GM12878 (cell line): ENCODE measurements around the gene ETHE1. TPM values are rescaled to one million over a fixed set of nuclear protein-coding genes. Genes with fewer than 3 reads are reported as not detected.

Experiments used
- ATAC-seq: fragments of 200-7000 bp; cut with Tn5 transposase; 3 replicates; pipeline ENCODE4 v1.9.1; 2020; ENCODE audit warnings: mild to moderate bottlenecking, moderate library complexity
- BruUV-seq: library from RNA; stranded (reverse); fragments of 400-500 nt; replicated peaks from 2 replicates; lab custom pipeline; 2021; lab: Mats Ljungman, UMichigan
- CTCF ChIA-PET: fragments of 300-600 bp; sonication (Branson Sonifier 250); formaldehyde crosslinking; extraction: SDS; loops from one replicate; lab custom pipeline; 2021; ENCODE audit warnings: inconsistent platforms; lab: Yijun Ruan, JAX
- POLR2A ChIA-PET: fragments of 350-600 bp; formaldehyde crosslinking; extraction: SDS; loops from one replicate; lab custom pipeline; 2021; ENCODE audit warnings: inconsistent platforms; lab: Charles Lee
- RAD21 ChIA-PET: fragments of 300-600 bp; sonication (Branson Sonifier 250); formaldehyde crosslinking; loops from one replicate; lab custom pipeline; 2023; ENCODE audit warnings: antibody characterized with exemption; ENCODE audit not compliant: unreplicated experiment; lab: Charles Lee
- SMC1A ChIA-PET: fragments of 300-600 bp; sonication (Branson Sonifier 250); formaldehyde crosslinking; loops from one replicate; lab custom pipeline; 2023; ENCODE audit not compliant: unreplicated experiment, uncharacterized antibody; lab: Charles Lee
- DNase-seq: peaks from one replicate; pipeline ENCODE4 v3.0.0-alpha.2; 2011; ENCODE audit warnings: low read depth, low spot score
- FAIRE-seq: peaks from 3 replicates; lab custom pipeline; 2011; peaks lifted over from hg19 to GRCh38; lab: Jason Lieb, UNC
- H2AFZ ChIP-seq: 2 replicates; pipeline ENCODE4 v1.6.0; 2011; ENCODE audit warnings: low read depth, low read length, control low read depth; ENCODE audit not compliant: control insufficient read depth
- H3K27ac ChIP-seq: 2 replicates; pipeline ENCODE4 v1.5.1; 2011; ENCODE audit warnings: control low read depth; ENCODE audit not compliant: control insufficient read depth, insufficient read depth
- H3K27me3 ChIP-seq, 2 experiments: replicated peaks in 1 of 2; 2 replicates each; pipeline versions ENCODE4 v1.6.0 to v1.6.1; 2011; ENCODE audit warnings: low read length in 1 of 2; ENCODE audit not compliant: control insufficient read depth in 2 of 2, insufficient read depth in 2 of 2
- H3K36me3 ChIP-seq, 2 experiments: 2 replicates each; pipeline ENCODE4 v1.5.1; 2011; ENCODE audit warnings: low read length in 1 of 2; ENCODE audit not compliant: control insufficient read depth in 2 of 2, insufficient read depth in 2 of 2
- H3K4me1 ChIP-seq: 2 replicates; pipeline ENCODE4 v1.6.1; 2011; ENCODE audit warnings: mild to moderate bottlenecking, low read length, moderate library complexity, mixed read lengths; ENCODE audit not compliant: control insufficient read depth, insufficient read depth
- H3K4me2 ChIP-seq: 2 replicates; pipeline ENCODE4 v1.6.0; 2011; ENCODE audit warnings: control low read depth; ENCODE audit not compliant: control insufficient read depth, insufficient read depth
- H3K4me3 ChIP-seq: fragments of 200-600 bp; sonication (generic); 2 replicates; pipeline ENCODE4 v1.5.1; 2016
- H3K79me2 ChIP-seq: 2 replicates; pipeline ENCODE4 v1.6.0; 2011; ENCODE audit warnings: low read length; ENCODE audit not compliant: control insufficient read depth, insufficient read depth
- H3K9ac ChIP-seq: 2 replicates; pipeline ENCODE4 v1.8.0; 2011; ENCODE audit warnings: low read length, control low read depth, mixed read lengths; ENCODE audit not compliant: control insufficient read depth, insufficient read depth
- H3K9me3 ChIP-seq: replicated peaks from 3 replicates; pipeline ENCODE4 v1.5.1; 2011; ENCODE audit warnings: mild to moderate bottlenecking, low read length; ENCODE audit not compliant: control insufficient read depth, insufficient read depth
- H4K20me1 ChIP-seq: 2 replicates; pipeline ENCODE4 v1.6.0; 2011; ENCODE audit not compliant: control insufficient read depth, insufficient read depth
- ASH2L ChIP-seq: fragments of 300-600, 200-600 bp; sonication (generic); IDR thresholded peaks from 2 replicates; pipeline ENCODE4 v1.6.1; 2017; ENCODE audit warnings: low read depth, mild to moderate bottlenecking, borderline replicate concordance
- BCLAF1 ChIP-seq: fragments of 450-650 bp; IDR thresholded peaks from 2 replicates; pipeline ENCODE4 v1.6.1; 2017; ENCODE audit warnings: antibody characterized with exemption, mild to moderate bottlenecking, moderate library complexity
- E2F4 ChIP-seq: IDR thresholded peaks from 2 replicates; pipeline ENCODE4 v1.6.1; 2012; ENCODE audit warnings: low read depth, low read length, improper control_type of control experiment
- GABPA ChIP-seq: IDR thresholded peaks from 2 replicates; pipeline ENCODE4 v1.6.1; 2014; ENCODE audit warnings: antibody characterized with exemption, low read depth, mild to moderate bottlenecking, inconsistent platforms
- HDGF ChIP-seq: fragments of 450-650 bp; IDR thresholded peaks from 2 replicates; pipeline ENCODE4 v1.6.1; 2016; ENCODE audit warnings: antibody characterized with exemption
- IRF4 ChIP-seq: IDR thresholded peaks from 2 replicates; pipeline ENCODE4 v1.6.1; 2011; ENCODE audit warnings: low read depth, low read length
- MEF2B ChIP-seq: fragments of 450-650 bp; IDR thresholded peaks from 2 replicates; pipeline ENCODE4 v1.6.1; 2018; ENCODE audit warnings: mild to moderate bottlenecking, moderate library complexity; ENCODE audit not compliant: partially characterized antibody, poor library complexity, severe bottlenecking
- PKNOX1 ChIP-seq: fragments of 450-650 bp; IDR thresholded peaks from 2 replicates; pipeline ENCODE4 v1.6.1; 2016; ENCODE audit warnings: mild to moderate bottlenecking
- STAT3 ChIP-seq: IDR thresholded peaks from 2 replicates; pipeline ENCODE4 v1.6.1; 2011; ENCODE audit warnings: low read depth, low read length, improper control_type of control experiment
- SUZ12 ChIP-seq: fragments of 200-600 bp; sonication (generic); IDR thresholded peaks from one replicate; pipeline ENCODE4 v1.6.1; 2018; ENCODE audit warnings: antibody characterized with exemption, mild to moderate bottlenecking; ENCODE audit not compliant: unreplicated experiment
- WRNIP1 ChIP-seq: IDR thresholded peaks from 2 replicates; pipeline ENCODE4 v1.6.1; 2011; ENCODE audit warnings: low read depth, low read length, improper control_type of control experiment, borderline replicate concordance
- WGBS: methylation state at CpG from one replicate; pipeline ENCODE4 v1.1.6; 2016; ENCODE audit warnings: low lambda C conversion rate; ENCODE audit not compliant: insufficient replicate concordance, insufficient coverage; ENCODE audit errors: missing lambda C conversion rate; 5-methylcytosine and 5-hydroxymethylcytosine counted together
- in situ Hi-C: fragments of 300-500 bp; cut with MboI; formaldehyde crosslinking; loops from 9 replicates; pipeline ENCODE4 v1.14.3; 2018; ENCODE audit warnings: mixed read lengths
- intact Hi-C: fragments of 100-400 bp; cut with micrococcal nuclease; formaldehyde crosslinking; loops from one replicate; pipeline ENCODE4 v1.14.2; 2022; ENCODE audit not compliant: unreplicated experiment
- polyA plus RNA-seq, 11 experiments: library from polyadenylated mRNA; depleted of rRNA in 4 of 11; unstranded in 6 of 11; stranded (reverse) in 5 of 11; fragments of >200 nt; fragmentation: Nextera tagmentation in 4 of 11; fragmentation: Illumina TruSeq in 1 of 11; extraction: Ambion mirVana in 4 of 11; extraction: Trizol in 1 of 11; gene quantifications; 1 replicate in 1 of 11; 2 replicates in 10 of 11; pipeline versions ENCODE4 v1.2.1 to v1.2.3, GENCODE V29; 2011 to 2016; ENCODE audit warnings: inconsistent platforms in 2 of 11, missing spikeins in 2 of 11, low read depth in 1 of 11
- total RNA-seq, 4 experiments: library from RNA; depleted of rRNA in 3 of 4; stranded (reverse); fragments of >200 nt in 3 of 4; fragmentation: Illumina TruSeq in 1 of 4; extraction: Trizol in 1 of 4; gene quantifications; 2 replicates each; pipeline versions ENCODE4 v1.2.1 to v1.2.3, GENCODE V29; 2013 to 2021

Gene ETHE1
- total and polyA plus RNA-seq, 10 of the 15 experiments (the other 5 are each of a cell fraction or from before 2014, with no cell fraction given), result 22.1 to 155 (median 52.7) TPM

- H4K20me1 ChIP-seq, result no peaks in the 10 kb centered on the region
- H3K4me2 ChIP-seq, result no peak overlapping the region
- no peak overlapping the region for H3K4me3 ChIP-seq
- BruUV-seq, result no TSS peak
- DNase-seq (no peak), FAIRE-seq (no peak), ATAC-seq (no peak)
- WGBS, result 86% methylated on average over 5 of the region's 5 CpGs
- no peaks in the 10 kb centered on the region for H3K79me2 ChIP-seq
- H3K9me3 ChIP-seq, result no peaks in the 10 kb centered on the region
- RAD21 ChIA-PET, result no interaction called here
- no peaks in the 10 kb centered on the region for H3K36me3 ChIP-seq
- no peaks in the 10 kb centered on the region for H3K27me3 ChIP-seq
- no peak overlapping the region for H3K9ac ChIP-seq
- no peak overlapping the region for H2AFZ ChIP-seq
- in situ Hi-C loops, result no loop called here
- POLR2A ChIA-PET, result interaction anchor here (0.6 to 1.0 kb wide), 2 partner anchors 14 to 27 kb away, joined by 3 read pairs; partner anchors contain the start of gene PHLDB3
- H3K4me1 ChIP-seq, result no peaks in the 10 kb centered on the region
- TF ChIP-seq PKNOX1 (no peak), E2F4 (no peak)
- H3K27ac ChIP-seq, result no peak overlapping the region
- SMC1A ChIA-PET, result interaction anchor here (0.8 to 1.4 kb wide), 4 partner anchors 13 to 40 kb away, joined by 3 to 7 read pairs (median 3); partner anchors contain the start of gene PHLDB3
- CTCF ChIA-PET, result interaction anchor here (0.9 to 3.1 kb wide), 3 partner anchors 30 to 856 kb away, joined by 3 to 13 read pairs (median 3); no protein-coding TSS in a partner anchor
- intact Hi-C loops, result no loop called here
Measured at GRCh38 chr19:43490759-43491158, 36.2 kb downstream of the ETHE1 start.

GRCh38 chr19:43489979-43490599 lies 36.9 kb downstream of the ETHE1 start:
- Histone ChIP-seq H3K27ac (no peak overlapping the region), H3K4me3 (no peak overlapping the region), H3K36me3 (no peaks in the 10 kb centered on the region), H2AFZ (no peak overlapping the region), H3K9me3 (no peaks in the 10 kb centered on the region), H3K27me3 (no peaks in the 10 kb centered on the region), H4K20me1 (no peaks in the 10 kb centered on the region), H3K79me2 (no peaks in the 10 kb centered on the region), H3K9ac (no peak overlapping the region), H3K4me1 (no peaks in the 10 kb centered on the region), H3K4me2 (no peak overlapping the region)
- ATAC-seq (no peak), DNase-seq (no peak), FAIRE-seq (no peak)
- RAD21 ChIA-PET, result no interaction called here
- POLR2A ChIA-PET, result interaction anchor here (0.6 kb wide), 2 partner anchors 12 to 14 kb away, joined by 3 to 4 read pairs; partner anchors contain the start of gene PHLDB3
- intact Hi-C loops, result no loop called here
- CTCF ChIA-PET, result interaction anchor here (0.9 to 3.1 kb wide), 3 partner anchors 30 to 855 kb away, joined by 3 to 13 read pairs (median 3); no protein-coding TSS in a partner anchor
- no TSS peak for BruUV-seq
- in situ Hi-C loops, result no loop called here
- SMC1A ChIA-PET, result interaction anchor here (0.9 to 1.4 kb wide), 3 partner anchors 14 to 29 kb away, joined by 3 to 7 read pairs (median 3); partner anchors contain the start of gene PHLDB3
- whole genome bisulfite sequencing, result 100% methylated on average over 7 of the region's 7 CpGs
- TF ChIP-seq STAT3, result no peak
- TF ChIP-seq IRF4, result no peak
- no peak for TF ChIP-seq BCLAF1
- TF ChIP-seq MEF2B, result no peak
- no peak for TF ChIP-seq ASH2L
- TF ChIP-seq GABPA, result no peak
- no peak for TF ChIP-seq WRNIP1
- no peak for TF ChIP-seq SUZ12
- no peak for TF ChIP-seq HDGF
